HG02938 (cell line): ENCODE measurements around the gene TOM1L2.
"Not testable (repeated sequence)": the region's sequence is repeated elsewhere in the genome, so short reads cannot be mapped to it uniquely, and the experiment has no call there.

ENCODE experiments used
- ATAC-seq: cut with Tn5 transposase; IDR thresholded peaks from one replicate; pipeline ENCODE4 v1.9.1; 2021; ENCODE audit warnings: mild to moderate bottlenecking, moderate library complexity; ENCODE audit not compliant: unreplicated experiment

The TOM1L2 gene

DNA sequence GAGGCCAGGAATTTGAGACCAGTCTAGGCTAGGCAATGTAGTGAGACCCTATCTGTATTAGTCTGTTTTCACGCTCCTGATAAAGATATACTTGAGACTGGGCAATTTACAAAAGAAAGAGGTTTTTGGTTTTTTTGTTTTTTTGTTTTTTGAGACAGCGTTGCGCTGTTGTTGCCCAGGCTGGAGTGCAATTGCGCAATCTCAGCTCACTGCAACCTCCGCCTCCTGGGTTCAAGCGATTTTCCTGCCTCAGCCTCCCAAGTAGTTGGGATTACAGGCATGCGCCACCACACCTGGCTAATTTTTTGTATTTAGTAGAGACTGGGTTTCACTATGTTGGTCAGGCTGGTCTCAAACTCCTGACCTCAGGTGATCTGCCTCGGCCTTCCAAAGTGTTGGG, 23.7 kb upstream of the TOM1L2 start:
- ATAC-seq, result not testable (repeated sequence)

DNA sequence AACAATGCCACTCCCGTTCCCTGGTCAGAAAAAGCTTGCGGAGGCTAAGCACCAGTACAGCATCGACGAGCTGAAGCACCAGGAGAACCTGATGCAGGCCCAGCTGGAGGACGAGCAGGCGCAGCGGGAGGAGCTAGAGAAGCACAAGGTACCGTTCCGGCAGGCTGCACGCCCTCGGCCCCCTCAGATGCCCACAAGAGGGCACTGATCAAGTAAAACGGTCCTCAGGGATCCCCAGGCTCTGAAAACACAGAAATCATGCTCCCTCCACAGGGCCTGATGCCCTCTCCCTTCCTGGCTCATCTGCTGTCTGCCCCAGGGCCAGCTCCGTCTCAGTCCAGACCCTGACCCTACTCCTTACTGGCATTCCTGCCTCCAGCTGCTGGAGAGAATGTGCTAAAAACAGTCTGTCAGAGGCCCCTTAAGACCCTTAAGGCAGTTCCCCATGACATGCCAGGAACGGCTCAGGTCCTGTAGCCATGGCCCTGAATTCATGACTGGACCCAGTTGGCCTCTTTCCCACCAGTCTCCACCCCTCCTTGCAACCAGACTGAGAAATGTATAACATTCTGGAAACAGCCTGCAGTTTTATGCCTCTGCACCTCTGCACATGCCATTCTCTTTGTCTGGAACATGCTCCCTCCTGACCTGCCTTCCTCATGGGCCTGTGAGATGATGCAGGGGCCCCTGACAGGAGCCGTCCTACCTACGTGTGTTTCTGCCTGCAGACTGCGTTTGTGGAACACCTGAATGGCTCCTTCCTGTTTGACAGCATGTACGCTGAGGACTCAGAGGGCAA, 22.3 kb upstream of the TOM1L2 start:
- ATAC-seq, result no peak

DNA sequence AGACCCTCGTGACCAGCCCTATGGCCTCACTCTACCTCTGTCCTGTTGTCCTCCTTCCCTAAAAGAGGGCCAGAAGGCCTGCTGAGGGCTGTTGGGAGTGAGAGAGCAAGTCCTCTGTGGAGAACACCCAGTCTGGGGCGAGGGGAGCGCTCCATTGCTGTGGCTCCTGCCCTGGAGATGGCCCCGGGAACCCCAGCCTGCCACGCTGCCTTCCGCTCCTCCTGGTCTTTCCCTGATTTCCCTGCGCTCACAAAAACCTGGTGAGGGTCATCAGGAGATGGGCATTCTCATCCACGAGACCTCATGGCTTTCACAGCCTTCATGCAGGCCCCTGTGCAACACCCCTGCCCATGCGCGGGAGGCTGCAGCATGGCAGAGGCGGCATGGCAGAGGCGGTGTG, 21.7 kb upstream of the TOM1L2 start:
- ATAC-seq, result no peak

DNA sequence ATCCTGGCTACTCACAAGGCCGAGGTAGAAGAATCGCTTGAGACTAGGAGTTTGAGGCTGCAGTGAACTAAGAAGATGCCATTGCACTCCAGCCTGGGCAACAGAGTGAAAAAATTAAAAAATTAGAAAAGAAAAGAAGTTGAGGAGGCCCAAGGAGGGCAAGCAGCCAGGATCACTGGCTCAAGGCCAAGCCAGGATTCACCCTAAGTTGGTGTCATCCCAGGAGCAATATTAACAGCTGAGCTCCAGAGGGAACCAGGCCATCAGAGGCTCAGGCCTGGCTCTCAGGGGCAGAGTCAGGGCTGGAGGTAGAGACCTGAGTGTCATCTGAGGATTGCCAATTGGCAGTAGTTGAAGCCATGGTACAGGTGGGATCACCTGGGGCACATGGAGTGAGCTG, 21.2 kb upstream of the TOM1L2 start:
- no peak for ATAC-seq

- ATAC-seq, result no peak
Measured at GRCh38 chr17:17990282-17990681, 18.1 kb upstream of the TOM1L2 start.

GRCh38 chr17:17989618-17990017, 17.4 kb upstream of the TOM1L2 start:
- no peak for ATAC-seq

GRCh38 chr17:17989081-17989480, 16.9 kb upstream of the TOM1L2 start:
- ATAC-seq, result no peak

DNA sequence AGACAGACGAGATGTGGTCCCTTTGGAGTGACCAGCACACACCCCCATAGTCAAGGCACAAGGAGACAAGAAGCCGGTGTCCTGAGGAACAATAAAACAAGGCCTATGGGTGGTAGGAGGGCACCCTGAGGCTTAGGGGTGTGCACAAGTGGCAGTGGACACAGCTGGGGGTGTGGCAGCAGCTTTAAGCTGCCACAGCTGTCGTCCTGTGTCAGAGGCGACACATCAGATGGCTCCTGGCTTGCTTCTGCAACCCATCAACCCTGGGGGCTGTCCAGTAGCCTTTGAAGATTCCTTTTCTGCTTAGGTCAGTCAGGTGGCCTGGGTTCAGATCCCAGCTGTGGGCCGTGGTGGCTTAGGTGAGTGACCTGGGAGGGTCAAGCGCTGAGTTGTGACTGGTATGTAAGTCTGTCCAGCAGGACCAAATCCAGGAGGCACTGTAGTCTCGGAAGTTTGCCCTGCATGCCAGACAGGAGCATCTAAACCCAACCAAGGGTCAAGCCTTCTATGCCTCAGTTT, 16.3 kb upstream of the TOM1L2 start:
- ATAC-seq, result no peak

- ATAC-seq, result no peak
Measured at GRCh38 chr17:17987901-17988300, 15.7 kb upstream of the TOM1L2 start.

DNA sequence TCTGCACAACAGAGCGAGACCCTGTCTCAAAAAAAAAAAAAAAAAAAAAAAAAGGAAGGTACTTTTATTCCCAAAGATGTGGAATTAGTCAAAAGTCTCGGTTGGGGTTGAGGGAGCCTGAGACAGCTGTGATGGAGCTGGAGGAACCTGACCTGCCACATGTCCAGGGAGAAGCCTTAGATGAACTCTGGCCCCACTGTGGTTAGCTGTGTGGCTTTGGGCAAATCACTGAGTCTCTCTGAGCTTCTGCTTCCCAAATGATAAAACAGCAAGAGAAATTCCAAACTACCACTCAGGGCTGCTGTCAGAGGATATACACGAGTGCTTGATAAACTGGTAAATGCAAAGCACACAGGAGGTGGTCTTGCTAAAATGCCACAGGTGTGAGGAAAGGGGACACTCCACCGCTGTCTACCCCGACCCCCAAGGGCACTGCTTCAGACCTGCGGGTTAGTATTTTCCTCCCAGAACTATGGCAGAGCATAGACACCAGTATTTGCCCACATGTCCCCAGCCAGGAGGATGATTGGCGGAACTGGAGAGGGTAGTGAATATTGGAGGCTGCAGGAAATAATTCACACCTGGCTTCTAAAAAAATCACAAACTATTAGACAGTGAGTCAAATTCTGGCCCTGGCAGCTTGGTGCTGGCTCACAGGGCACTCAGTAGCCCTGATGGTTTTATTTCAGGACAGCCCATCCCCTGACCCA, 15.1 kb upstream of the TOM1L2 start:
- ATAC-seq, result no peak

- no peak for ATAC-seq
Measured at GRCh38 chr17:17985555-17985954, 13.4 kb upstream of the TOM1L2 start.

DNA sequence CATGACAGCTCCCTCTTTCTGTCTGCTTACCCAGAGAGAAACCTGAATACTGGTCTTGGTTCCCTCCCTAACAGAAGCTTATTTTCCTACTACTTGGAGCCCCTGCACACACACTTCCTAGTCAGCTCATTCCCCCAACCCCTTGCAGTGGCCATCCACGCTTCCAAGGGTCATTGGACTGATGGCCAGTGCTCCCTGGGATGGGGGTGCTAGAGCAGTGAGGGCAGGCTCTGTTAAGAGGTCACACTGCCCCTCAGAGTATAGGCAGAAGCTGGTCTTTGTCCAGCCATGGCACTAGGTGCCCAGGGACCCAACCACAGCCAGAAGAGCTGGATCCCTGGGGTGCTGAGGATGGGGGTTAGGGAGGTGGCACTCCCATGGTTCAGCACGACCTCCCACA, 13.0 kb upstream of the TOM1L2 start:
- ATAC-seq, result no peak

- no peak for ATAC-seq
Measured at GRCh38 chr17:17983776-17984175, 11.6 kb upstream of the TOM1L2 start.

- no peak for ATAC-seq
Measured at GRCh38 chr17:17983376-17983775, 11.2 kb upstream of the TOM1L2 start.

GRCh38 chr17:17982801-17983200, 10.6 kb upstream of the TOM1L2 start:
- no peak for ATAC-seq

DNA sequence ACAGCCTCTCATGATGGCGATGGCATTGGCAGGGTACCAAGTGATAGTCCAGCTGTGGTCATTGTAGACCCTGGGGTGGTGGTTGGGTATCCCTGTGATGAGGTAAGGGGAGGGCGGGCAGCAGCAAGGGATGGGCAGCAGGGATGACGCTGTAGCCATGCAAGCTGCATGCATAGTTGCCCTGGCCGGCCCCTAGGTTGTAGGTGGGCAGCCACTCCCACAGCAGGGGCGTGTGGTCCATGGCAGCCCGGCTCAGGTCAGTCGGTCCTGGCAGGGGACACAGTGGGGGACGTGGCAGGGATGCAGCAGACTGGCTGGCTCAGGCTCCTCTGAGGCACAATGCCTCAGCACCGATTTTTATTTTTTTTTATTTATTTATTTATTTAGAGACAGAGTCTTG, 9.1 kb upstream of the TOM1L2 start:
- ATAC-seq, result no peak

GRCh38 chr17:17979778-17980177, 7.6 kb upstream of the TOM1L2 start:
- ATAC-seq, result no peak

DNA sequence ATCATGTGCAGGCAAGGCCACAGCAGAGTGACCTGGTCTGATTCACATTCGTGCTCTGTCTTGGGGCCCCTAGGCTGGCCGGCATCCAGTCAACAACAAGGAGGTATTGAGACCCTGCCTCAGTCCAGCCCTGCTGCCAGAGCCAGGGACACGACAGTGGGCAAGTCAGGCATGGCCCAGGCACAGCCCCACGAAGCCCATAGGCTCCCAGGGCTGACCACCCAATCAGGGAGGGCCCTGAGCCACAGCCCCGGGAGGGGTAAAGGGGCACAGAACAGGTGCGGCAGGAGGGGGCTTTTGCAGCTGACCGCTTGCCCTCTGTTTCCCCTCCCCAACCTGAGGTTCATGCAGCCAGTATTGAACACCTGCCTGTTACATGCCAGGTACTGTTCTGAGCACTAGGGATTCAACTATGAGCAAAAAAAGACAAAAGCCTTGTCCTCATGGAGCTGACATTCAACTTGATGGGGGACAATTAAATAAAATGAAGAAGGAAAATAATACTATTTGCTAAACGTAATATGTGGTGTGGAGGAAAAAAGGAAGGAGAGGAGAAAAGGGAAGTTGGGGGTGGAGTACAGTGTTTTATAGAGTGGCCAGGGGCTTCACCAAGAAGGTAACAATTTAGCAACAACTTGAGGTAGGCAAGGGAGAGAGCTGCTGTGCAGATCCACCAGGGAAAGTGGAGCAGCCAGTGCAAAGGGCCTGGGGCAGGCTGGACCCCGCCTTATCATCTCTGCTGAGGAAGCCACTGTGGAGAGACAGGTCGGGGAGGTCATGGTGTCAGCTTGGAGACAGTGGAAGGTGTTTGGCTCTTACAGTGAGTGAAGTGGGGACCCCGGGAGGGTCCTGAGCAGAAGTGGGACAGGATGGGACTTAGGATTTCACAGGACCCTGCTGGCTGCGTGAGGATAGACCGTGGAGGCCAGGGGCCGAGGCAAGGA, 6.6 kb upstream of the TOM1L2 start:
- no peak for ATAC-seq

DNA sequence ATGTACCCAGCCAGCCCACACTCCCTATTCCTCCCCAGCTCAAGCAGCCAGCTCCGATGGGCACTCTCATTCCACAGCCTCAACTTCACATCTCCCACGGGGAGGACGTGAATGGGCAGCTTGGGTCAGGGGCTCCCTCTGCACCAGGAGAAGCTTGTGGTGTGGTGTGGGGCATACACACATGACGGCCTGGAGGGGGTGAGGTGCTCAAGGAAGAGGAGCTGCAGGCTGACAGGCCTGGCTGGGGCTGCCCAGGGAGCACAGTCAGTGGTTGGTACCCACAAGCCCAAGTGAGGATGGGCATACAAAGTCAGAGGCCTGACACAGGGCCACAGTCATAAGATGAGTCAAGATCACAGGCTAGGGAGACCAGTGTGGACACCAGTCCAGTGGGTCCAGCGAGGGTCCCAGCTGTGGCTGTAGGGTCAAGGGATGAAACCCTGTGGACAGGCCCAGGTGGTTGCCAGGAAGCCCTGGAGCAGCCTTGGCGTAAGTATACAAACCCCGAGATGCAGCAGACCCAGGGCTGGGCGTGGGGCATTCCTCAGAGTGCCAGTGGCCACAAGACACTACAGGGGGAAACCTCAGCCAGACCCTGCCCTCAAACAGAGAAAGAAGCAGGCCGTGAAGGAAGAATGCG, 4.9 kb upstream of the TOM1L2 start:
- no peak for ATAC-seq

GRCh38 chr17:17975436-17975835, 3.2 kb upstream of the TOM1L2 start:
- no peak for ATAC-seq

GRCh38 chr17:17972952-17973254, 703 bp upstream of the TOM1L2 start:
- no peak for ATAC-seq
